SKM-1 (cell line): ENCODE data around the gene TMBIM4.

Source experiments
- DNase-seq: peaks from one replicate; lab custom pipeline; 2025; ENCODE audit not compliant: unreplicated experiment; lab: John Stamatoyannopoulos, UW

Gene TMBIM4

DNA sequence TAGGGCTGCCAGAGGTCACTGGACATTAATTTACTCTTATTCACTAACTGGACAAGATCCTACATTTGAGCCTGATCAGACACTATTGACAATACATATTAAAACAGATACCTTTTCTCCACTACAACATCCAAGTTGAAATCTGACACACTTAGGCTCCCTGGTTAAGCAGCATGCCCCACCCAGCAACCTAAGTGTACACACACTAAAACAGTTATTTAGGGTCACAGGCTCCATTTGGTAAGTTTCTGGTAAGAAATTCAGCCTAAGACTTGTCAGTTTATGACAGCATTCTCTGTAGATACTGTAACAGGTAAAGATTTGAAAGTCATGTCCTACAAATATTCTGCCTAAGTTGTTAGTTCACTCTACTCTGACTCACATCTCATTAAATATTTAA is 27.0 kb downstream of the TMBIM4 start:
- no peak for DNase-seq

DNA sequence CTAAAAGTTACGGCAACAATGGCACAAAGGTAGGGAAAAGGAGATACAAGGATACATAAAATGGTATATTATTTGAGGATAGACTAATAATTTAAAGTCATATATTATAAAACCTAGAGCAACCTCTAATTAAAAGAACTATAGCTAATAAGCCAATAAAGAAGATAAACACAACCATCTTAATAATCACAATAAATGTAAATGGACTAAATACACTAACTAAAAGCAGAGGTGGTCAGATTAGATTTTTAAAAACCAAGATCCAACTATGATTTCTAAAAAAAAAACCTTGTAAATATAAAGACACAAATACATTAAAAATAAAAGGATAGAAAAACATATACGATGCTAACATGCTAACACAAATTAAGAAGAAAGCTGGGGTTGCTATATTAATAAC is 28.5 kb downstream of the TMBIM4 start:
- no peak for DNase-seq

DNA sequence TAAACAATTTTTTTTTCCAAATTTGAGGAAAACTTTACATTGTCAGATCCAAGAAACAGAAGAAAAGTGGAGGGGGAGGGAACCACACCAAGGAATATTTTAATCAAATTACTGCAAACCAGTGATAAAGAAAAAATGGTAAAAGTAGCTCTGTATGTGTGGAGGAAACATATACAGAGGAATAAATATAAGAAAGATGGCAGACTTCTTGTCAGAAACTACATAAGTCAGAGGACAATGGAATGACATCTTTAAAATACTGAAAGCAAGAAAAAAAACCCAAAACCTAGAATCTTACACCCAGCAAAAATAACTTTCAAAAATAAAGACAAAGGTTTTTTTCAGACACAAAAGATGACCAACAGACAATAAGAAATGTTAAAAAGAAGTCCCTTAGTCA is 29.1 kb downstream of the TMBIM4 start:
- DNase-seq = no peak

DNA sequence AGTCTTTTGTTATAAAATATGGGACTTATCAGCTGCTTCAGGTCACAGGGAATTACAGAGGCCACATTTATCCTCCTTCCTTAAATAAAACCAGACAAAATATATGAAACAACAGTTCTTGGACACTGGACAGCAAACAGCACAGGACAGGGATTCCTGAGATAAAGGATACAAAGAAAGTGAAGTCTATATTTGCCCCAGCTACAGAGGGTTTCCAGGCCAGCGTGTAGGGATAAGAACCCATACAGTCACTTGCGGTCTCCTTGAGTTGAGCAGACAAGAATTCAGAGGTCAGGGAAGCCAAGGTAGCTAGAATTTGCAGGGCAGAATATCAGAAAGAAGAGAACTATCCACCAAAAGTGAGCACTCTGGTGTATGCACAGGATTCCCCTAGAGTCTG is 30.5 kb downstream of the TMBIM4 start:
- DNase-seq = no peak

DNA sequence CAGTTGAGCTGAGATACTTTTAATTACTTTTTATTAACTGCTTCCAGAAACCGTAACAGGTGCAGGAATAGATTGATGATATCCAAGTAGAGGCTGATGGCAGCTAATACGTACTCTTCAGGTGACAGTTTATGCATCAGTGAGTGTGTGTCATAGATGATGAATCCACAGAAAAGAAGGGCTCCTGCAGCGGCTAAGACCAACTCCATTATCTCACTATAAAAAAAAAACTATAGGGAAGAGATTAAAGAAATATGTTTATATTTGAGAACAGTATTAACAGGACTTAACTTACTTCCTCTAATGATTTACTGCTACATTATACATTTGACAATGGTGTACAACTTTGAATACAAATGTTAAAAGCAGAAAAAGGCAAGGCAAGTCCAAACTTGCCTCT is 31.9 kb downstream of the TMBIM4 start:
- DNase-seq = no peak

DNA sequence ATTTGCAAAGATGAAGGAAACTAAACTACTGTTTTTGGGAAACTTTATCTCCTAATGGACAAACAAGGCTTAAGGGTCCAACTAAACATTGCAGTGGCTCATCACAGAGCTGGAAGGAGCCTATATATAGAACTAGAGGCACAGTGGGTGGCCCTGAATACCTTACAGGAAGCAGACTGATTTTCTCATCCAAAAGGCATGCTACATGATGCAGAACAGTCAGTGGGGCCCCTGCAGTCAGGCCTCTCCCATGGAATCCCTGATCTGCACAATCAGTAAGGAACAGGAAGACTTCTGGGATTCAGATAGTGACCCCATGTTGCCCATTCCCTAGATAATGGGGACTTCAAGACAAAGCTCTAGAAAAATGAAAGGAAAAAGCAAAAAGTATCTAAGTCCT is 37.4 kb downstream of the TMBIM4 start:
- no peak for DNase-seq

DNA sequence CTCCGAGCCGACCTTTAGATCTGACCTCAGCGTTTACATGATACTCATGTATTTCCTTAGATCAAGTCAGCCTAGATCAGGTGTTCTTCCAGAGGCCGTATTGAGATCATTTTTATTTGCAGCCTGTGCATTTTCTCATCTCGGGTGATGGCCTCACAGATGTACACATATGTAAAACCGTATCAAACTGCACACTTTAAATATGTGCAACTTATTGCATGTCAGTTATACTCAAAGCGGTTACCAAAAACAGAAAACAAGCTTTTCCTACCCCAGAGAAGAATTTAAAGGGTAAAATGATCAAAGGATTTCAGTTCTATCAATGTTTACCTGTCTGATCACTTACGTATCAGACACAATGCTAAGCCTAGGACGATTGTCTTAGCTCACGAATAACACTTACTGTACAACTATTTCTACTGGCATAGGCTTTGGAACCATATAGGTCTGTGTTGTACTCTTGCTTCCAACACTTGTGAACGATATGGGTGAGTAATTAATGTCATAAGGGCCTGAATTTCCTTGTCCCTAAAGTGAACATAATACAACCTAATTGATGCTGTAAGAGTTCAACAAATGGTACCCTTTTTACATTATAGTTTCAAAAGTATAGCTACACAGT is 38.6 kb downstream of the TMBIM4 start:
- no peak for DNase-seq

DNA sequence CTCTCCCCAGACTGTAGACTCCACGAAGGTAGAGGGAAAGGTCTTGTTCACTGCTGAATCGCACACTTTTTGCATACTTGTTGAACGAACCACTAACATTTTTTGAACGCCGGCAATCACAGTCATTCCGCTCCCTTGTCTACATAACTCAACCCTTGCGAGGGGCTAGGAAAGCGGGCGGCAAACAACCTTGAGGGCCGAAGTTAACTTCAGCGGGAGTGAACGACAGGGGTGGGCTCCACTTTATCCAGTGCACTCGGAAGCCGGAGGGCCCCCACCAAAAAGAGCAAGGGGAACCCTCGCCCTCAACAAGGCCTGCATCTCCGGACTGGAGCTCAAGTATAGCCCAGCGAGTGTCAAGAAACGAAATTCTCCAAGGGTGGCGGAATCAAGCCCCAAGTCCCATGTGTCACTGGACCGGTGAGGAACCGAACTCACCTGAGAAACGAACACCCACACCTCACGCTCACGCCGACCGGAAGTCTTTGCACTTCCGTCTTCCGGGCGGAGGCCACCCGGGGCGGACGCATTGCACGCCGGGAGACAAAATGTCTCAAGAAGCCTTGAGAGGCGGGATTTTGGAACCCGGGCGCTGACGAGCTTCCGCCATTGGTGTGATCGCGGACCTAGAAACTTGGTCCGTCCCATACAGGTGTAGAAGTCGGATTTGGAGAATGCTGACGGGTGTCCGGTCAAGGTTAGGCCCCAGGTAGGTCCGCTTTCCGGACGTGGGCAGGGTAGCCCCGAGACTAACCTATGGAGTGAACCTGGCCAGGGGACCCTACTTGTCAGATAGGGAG is 39.3 kb downstream of the TMBIM4 start, which contains the start of gene LLPH:
LLPH (minus strand) TSS at position 484 of the 800 bp plus-strand sequence. CDS start 1,644 bp downstream, outside the sequence.
- peak; percentile 26 for DNase-seq

DNA sequence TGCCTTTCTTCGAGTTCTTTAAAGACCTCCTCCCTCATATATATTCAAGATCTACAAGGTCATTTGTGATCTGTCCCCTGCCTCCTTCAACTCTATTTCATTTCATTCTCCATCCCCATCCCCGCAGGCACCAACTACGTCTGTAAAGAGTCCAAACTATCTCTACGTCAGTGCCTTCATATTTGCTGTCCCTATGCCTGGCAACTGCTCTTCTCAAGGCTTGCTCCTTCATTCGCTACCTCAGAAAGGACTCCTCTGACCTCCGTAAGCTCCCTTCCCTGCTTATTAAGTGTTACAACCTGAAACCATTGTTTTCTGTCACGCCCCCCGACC is 39.9 kb downstream of the TMBIM4 start:
- no peak for DNase-seq

DNA sequence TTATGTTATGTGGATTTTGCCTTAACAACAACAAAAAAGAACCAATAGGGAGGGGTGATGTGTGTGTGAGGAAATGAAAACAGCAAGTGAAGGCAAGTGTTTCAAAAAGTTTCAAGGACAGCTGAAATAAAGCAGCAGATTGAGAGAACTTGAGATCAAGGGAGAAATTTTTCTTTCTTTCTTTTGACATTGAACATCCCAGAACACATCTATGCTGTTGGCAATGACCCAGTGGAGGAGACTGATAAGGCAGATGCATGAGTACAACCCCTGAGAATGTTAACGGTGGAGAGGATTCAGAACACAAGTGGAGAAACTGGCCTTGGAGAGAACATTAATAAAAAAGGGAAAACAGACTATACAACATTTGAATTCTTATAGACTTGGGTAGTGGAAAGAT is 42.1 kb downstream of the TMBIM4 start:
- no peak for DNase-seq

DNA sequence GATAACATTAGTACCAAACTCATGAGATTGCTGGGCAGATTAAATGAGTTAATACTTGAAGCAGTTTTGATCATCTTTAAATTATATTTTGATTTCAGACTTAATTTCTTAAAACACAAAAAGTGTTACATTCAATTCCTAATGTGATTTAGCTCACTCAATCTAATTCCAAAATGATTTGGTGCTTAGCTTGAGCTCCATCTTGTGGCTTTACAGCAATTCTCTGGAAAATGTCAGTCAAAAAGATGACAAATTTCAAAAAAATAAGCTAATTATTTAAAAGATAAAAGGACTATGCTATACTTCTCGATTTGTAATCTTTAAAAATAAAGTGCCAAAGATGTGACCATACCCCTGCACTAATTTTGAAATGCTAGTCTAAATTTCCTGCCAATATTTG is 49.3 kb downstream of the TMBIM4 start:
- DNase-seq = no peak

DNA sequence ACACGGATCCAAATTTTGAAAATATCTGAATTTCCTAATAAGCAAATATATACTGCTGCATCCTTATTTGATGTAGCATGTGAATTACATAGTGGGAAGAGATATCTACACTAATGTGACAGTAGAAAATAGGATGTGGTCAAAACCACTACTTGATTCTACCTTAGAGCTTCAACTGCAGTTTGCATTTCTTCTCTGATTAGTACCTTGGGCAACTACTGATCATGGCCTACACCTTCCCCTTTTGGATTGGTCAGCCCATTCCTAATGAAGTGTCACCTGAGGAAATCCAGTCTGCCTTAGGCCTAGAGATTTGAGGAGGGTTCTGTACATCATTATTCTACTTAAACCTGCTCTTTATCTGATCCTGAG is 49.9 kb downstream of the TMBIM4 start:
- no peak for DNase-seq

DNA sequence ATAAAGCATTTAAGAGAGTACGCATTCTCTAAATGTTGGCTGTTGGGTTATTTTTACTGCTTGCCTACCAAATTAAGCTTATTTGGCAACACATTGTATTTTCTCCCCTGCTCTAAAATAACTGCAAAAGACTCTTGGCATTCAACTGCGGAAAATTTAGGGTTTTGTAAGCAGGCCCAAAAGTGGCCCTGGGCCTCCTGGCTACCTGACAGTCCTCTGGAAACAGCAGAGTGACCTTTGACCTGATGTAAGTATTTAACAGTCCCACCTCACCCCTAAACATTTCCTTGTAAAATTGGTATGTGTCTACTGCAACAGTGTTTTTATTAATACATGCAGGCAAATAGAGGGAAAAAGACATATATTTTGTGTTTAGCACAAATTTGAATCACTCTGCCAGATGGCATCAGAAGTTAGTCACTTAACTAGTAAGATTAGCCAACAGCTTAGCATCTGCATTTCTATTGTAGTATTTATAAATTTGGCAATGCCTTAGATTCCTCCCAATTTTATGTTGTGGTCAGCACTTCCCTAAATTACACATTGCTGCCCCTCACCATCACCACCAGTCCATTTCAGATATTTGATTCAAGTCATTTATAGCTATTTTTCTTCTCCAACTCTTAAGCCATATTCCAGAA is 50.4 kb downstream of the TMBIM4 start:
- no peak for DNase-seq

DNA sequence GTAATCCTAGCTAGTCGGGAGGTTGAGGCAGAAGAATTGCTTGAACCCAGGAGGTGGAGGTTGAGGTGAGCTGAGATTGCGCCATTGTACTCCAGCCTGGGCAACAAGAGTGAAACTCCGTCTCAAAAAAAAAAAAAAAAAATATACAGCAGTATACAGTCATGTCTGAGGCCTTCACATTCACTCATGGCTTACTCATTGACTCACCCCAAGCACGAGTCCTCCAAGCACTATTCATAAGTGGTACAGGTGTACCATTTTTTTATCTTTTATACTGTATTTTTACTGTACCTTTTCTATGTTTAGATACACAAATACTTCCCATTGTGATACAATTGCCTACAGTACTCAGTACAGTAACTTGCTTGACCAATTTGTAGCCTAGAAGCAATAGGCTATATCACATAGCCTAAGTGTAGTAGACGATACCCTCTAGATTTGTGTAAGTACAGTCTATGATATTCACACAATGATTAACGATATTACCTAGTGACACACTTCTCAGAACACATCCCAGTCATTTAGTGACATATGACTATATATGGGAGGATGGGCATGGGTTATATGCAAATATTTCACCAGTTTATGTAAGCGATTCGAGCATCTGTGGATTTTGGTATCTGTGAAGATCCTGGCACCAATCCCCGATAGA is 51.4 kb downstream of the TMBIM4 start:
- DNase-seq = no peak

DNA sequence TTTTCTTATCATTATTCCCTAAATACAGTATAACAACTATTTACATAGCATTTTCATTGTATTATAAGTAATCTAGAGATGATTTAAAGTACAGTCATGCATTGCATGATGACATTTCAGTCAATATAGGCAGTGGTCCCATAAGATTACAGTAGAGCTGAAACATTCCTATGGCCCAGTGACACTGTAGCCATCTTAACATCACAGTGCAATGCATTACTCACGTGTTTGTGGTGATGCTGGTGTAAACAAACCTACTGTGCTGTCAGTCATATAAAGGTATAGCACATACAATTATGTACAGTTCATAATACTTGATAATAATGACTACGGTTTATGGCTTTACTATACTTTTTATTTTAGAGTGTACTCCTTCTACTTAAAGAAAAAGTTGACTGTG is 52.6 kb downstream of the TMBIM4 start:
- DNase-seq = no peak

DNA sequence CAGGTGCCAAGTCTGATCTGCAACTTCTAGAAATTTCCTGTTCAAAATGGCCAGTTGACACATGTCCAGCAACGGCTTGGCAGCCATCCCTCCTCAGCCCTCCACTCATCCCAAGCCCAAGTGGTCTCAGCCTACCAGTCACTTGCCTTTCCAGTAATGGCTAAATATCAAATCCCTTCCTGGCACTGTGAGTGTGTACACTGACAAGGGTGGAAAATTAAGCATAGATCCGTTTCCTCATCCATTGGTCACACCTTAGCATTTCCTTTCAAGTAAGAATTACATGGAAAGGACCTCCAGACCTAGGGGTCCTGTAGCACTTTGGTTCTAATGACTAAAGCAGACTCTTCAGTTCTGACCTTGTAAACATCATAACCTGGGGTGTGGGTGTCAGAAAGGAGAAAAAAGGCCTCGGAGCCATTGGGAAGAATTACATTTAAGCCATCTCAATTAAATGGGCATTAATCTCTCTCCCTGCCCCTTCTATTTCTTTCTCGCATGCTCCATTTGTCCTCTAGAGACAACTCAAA is 54.7 kb downstream of the TMBIM4 start:
- no peak for DNase-seq

DNA sequence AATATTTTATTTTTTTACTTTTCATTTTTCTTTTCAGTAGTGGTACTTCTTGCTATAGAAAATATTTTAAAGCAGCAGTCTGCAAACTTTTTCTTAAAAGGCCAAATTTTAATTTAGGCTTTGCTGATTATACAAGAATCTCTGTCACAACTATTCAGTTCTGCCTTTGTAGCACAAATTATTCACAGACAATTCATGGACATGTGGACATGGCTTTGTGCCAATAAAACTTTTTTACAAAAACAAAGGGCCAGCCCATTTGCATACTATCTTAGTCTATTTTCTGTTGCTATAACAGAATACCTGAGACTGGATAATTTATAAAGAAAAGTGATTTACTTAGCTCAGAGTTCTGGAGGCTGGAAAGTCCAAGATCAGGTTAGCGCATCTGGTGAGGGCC is 56.3 kb downstream of the TMBIM4 start:
- no peak for DNase-seq

DNA sequence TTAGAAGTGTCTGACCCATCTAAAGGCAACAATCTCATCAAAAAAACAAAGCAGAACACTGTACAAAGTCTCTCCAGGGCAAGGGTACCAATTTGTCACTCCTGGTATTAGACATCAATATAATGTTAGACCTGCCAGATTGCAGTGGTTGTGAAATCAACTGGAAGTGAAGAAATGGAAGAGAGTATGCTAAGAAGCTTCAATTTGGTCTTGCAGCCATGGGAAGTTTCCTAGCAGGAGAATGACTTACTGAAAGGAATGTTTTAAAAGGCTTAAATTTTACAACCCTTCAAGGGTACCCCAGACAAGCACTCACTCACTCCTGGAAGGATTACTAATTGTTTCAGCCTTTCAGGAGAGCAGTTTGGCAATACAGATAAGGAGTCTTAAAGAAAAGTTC is 58.2 kb downstream of the TMBIM4 start:
- DNase-seq = no peak

DNA sequence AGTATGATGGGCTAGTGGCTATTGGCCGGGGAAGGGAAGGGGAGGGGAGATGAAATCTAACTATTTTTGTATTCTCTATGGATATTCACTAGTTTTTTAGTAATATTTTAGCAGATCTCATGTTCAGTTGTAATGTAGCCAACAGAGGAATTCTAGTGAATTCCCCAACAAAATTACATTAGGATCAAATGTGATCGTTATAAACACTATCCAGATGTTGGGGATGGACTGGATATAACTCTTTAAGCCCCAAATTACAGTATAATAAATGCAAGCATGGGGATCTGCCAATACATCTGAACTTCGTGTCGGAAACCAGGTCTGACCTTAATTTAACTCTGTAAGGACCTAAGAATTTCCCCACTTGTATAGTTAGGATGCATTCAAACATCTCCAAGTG is 60.7 kb downstream of the TMBIM4 start:
- DNase-seq = no peak

DNA sequence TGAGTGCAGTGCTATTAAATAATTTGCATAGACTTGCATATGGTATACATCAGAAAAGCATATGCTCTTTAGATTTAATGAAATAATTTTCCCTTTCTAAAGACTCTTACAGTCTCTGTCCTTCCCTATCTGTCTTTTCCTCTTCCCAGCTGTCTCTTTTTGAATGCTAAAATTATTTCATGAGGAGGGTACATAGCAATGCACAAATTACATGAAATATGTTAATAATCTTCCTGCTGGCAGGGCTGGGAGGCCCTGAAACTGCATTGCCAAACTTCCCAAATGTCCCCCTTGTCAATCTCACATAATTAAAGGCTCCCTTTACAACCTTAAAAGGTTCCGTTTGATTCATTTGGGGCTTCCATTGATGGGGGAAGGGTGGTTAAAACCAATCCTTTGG is 61.4 kb downstream of the TMBIM4 start:
- DNase-seq = no peak

DNA sequence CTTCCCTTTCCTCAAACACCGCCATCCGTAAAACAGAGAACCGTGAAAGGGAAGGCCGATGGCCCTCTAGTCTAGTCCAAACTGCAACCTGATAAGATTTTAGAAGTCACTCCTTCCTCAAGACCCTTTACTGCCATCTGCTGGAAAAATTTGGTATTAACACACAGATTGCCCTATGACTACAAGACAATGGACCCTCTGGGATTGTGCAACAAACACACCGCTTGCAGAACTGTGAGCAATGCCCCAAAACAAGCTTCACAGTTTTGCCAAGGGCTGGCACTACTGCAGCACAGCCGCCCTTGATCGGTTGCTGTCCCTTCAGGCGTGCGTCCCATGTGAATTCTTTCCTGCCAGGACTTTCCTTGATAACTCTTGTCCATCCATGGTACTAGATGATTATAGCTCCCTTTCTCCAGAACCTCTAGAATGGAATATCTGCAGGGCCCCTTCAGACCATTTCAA is 62.3 kb downstream of the TMBIM4 start:
- peak; percentile 40 for DNase-seq
